ENCODE results near the gene TMEM8B. TPM values are rescaled to one million over a fixed set of nuclear protein-coding genes. Genes with fewer than 3 reads are reported as not detected.

TMEM8B gene
- total and polyA plus RNA-seq, 9 of the 15 experiments (the other 6 are each of a cell fraction or from before 2014, with no cell fraction given), result 0.01 to 2.2 (median 1.1) TPM

GRCh38 chr9:35896570-35896969 is 67.5 kb downstream of the TMEM8B start:
- Histone ChIP-seq H3K4me3 (no peak overlapping the region), H2AFZ (ENCODE audit: low read depth, low read length) (no peak overlapping the region)
- intact Hi-C loops (cut with micrococcal nuclease), result no loop called here
- TF ChIP-seq ZNF766 (CRISPR knock-in tag; conservative IDR thresholded peaks at IDR 0.05) (no peak), ILF3 (IDR thresholded peaks at IDR 0.05; ENCODE audit: borderline replicate concordance) (no peak), ZNF41 (CRISPR knock-in tag; conservative IDR thresholded peaks at IDR 0.05) (no peak), ZBTB26 (CRISPR knock-in tag; IDR thresholded peaks at IDR 0.05) (no peak), USF2 (CRISPR knock-in tag; IDR thresholded peaks at IDR 0.05) (no peak), KLF16 (IDR thresholded peaks at IDR 0.05) (no peak), HNRNPK (IDR thresholded peaks at IDR 0.05; ENCODE audit: low read depth, low read length, poor library complexity, severe bottlenecking) (no peak), SNAPC5 (CRISPR knock-in tag; IDR thresholded peaks at IDR 0.05) (no peak), GTF2A2 (tag; IDR thresholded peaks at IDR 0.05) (no peak), KAT7 (CRISPR knock-in tag; IDR thresholded peaks at IDR 0.05; ENCODE audit: borderline replicate concordance) (no peak), AFF4 (CRISPR knock-in tag; IDR thresholded peaks at IDR 0.05) (no peak), JUNB (CRISPR knock-in tag; conservative IDR thresholded peaks at IDR 0.05) (no peak), TCFL5 (CRISPR knock-in tag; conservative IDR thresholded peaks at IDR 0.05) (no peak), PHB2 (IDR thresholded peaks at IDR 0.05; ENCODE audit: low read depth) (no peak), NR4A1 (CRISPR knock-in tag; IDR thresholded peaks at IDR 0.05) (no peak), NR4A1 (tag; IDR thresholded peaks at IDR 0.05) (no peak)

More at GRCh38 chr9:35896570-35896969, 67.5 kb downstream of the TMEM8B start:
- no peaks in the 10 kb centered on the region for H4K20me1 ChIP-seq (replicated peaks; ENCODE audit: control insufficient read depth, insufficient read depth, low read length)
- H3K9ac ChIP-seq (ENCODE audit: insufficient read depth in 1 of 2, low read depth in 2 of 2, low read length in 2 of 2), result no peak overlapping the region
- WGBS (ENCODE audit: insufficient coverage, low coverage, missing lambda C conversion rate), result 0% methylated on average over 2 of the region's 2 CpGs
- H3K27me3 ChIP-seq (ENCODE audit: control insufficient read depth in 2 of 2, insufficient read depth in 2 of 2, low read length in 2 of 2), result peaks cover 0 to 6% of the 10 kb centered on the region in 2 experiments; a peak in 2 of 5 replicates
- no peak for ATAC-seq
- in situ Hi-C loops (cut with MboI), result no loop called here
- H3K79me2 ChIP-seq (ENCODE audit: control insufficient read depth, insufficient read depth, low read length), result no peaks in the 10 kb centered on the region
- DNase-seq (ENCODE audit: extremely low read depth in 1 of 4, low spot score in 3 of 4), result no peak
- no peak overlapping the region for H3K27ac ChIP-seq (ENCODE audit: extremely low read depth, low read depth, low read length)
- no peaks in the 10 kb centered on the region for H3K4me1 ChIP-seq (replicated peaks in 1 of 2; ENCODE audit: control insufficient read depth in 2 of 2, insufficient read depth in 2 of 2, low read length in 2 of 2)
- no peaks in the 10 kb centered on the region for H3K9me3 ChIP-seq (replicated peaks; ENCODE audit: control insufficient read depth, insufficient read depth, low read depth, low read length)
- ChIA-PET POLR2A (no interaction called here), CTCF (ENCODE audit: low intra/inter-chr PET ratio) (no interaction called here)
- no peak overlapping the region for H3K4me2 ChIP-seq (ENCODE audit: insufficient read depth, low read length)
- no peaks in the 10 kb centered on the region for H3K9me1 ChIP-seq (ENCODE audit: control insufficient read depth, insufficient read depth, low read length)
- no peaks in the 10 kb centered on the region for H3K36me3 ChIP-seq (ENCODE audit: control insufficient read depth, insufficient read depth, low read length)
- no TSS peak for BruUV-seq (replicated peaks)
- no peak for FAIRE-seq
